HG03175 (cell line): ENCODE data around the gene TRAPPC2L.
"Not testable (repeated sequence)": the region's sequence is repeated elsewhere in the genome, so short reads cannot be mapped to it uniquely, and the experiment has no call there.

Experiments used
- ATAC-seq: cut with Tn5 transposase; IDR thresholded peaks from one replicate; pipeline ENCODE4 v1.9.1; 2021; ENCODE audit warnings: mild to moderate bottlenecking, moderate library complexity; ENCODE audit not compliant: unreplicated experiment

TRAPPC2L gene

DNA sequence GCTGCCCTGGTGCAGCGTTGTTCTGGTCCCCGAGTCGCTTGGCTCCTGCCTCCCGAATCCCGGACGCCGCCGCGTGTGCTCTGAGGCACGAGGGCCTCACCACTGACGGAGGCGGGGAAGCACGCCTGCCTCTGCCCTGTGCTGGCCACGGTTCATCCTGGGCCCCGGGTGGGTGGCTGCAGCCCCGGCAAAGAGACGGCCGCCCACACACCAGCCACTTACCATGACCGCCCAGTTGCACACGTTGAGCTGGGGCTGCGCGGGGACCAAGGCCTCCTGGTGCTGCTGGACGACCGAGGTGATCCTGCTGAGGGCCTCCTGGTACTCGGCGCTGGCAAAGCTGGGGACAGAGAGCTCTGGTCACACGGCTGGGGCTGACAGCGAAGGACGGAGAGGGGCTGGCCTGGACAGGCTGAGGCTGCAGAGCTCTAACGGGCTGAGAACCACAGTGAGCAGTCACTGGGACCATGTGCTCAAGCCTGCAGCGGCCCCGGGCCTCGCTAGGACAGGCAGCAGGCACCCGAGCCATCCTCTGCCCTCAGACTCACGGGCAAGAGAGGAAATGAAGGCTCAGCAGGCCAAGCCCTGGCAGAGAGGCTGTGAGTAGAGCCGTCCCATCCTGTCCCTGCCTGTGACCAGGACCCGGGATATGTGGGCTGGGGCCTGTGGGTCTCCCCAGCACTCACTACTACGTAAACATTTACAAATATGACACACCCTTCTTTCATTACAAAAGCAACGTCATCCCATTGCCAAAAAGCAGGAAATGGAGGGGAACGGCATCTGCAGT is 38.9 kb upstream of the TRAPPC2L start:
- ATAC-seq = no peak

DNA sequence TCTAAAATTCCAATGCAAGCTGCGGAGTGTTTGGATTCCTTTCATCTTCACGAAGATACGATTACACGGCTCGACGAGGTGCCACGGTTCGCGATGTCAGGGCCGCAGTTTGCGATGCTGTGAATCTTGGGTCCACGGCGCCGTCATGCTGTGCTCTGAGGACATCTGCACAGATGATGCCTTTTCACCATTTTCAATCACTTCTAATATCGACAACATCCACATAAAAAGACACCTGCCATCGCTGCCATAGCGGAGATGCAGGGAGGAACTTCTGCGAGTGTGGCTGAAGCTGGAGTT is 38.4 kb upstream of the TRAPPC2L start:
- ATAC-seq = no peak

- no peak for ATAC-seq
These were observed 37.8 kb upstream of the TRAPPC2L start for GRCh38 chr16:88819126-88819525.

GRCh38 chr16:88820385-88821025 is 36.4 kb upstream of the TRAPPC2L start:
- no peak for ATAC-seq

DNA sequence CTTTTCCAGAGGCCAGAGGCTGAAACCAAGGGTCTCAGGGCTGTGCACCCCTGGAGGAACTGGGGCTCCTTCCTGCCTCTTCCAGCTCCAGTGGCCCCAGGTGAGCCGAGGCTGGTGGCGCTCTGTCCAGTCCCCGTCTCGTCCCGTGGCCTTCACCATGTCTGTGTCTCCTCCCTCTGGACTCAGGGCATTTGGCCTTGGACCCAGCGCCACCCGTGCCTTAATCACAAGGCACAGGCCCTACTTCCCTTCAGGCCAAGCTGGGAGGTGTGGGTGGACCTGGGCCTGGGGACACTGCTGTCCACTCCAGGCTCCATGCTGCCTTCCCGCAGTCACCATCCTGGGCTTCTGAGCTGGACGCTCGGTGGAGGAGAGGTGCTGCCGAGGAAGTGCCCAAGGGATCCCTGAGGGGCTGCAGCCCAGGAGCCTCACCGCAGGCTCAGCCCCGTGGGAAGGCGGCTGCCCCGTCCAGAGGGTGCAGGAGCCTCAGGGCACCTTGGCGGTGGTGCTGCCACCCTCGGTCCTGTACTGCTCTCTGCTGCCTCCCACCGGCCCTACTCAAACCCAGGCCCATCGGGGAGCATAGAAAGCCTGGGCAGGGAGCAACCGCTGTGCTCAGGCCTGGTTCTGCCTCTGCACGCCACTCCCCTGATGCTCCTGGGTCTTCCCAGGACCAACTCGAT is 35.6 kb upstream of the TRAPPC2L start:
- no peak for ATAC-seq

- no peak for ATAC-seq
These were observed 34.5 kb upstream of the TRAPPC2L start for GRCh38 chr16:88822281-88823040.

- not testable (repeated sequence) for ATAC-seq
These were observed 33.3 kb upstream of the TRAPPC2L start for GRCh38 chr16:88823646-88824045.

DNA sequence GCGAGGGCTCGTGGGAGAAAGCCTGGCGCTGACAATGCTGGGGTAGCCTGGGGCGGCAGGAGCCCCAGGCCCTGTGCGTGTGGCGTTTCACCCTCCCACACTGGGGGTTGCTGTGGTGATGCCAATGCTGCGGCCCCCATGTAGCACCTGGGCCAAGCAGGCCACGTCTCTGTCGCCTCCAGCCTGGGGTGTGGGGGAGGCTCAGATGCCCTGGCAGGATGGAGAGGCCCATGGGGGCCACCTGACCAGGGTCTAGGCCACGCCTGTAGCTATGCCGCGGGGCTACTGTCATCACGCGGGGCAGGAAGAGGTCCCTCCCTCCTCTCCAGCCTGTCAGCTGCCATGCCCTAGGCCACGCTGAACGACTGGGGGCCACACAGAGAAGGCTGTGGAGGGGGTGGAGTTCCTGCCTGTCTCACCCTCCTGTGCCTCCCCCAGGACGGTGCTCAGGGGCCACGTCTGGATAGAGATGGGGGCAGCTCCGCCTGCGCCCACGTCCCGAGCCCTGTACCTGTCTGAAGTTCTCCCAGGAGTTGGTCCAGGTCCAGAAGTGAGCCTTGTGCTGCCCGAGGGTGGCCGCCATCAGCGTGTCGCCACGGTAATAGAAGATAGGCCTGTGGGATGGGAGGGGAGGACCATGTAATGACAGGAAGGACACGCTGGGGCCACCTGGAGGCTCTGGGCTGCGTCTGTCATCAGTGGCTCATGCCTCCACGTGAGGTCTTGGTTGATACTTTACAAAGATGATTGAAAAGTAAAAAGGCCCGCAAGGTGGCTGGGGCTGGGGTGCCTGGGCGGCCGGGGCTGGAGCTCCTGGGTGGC is 32.5 kb upstream of the TRAPPC2L start:
- no peak for ATAC-seq

DNA sequence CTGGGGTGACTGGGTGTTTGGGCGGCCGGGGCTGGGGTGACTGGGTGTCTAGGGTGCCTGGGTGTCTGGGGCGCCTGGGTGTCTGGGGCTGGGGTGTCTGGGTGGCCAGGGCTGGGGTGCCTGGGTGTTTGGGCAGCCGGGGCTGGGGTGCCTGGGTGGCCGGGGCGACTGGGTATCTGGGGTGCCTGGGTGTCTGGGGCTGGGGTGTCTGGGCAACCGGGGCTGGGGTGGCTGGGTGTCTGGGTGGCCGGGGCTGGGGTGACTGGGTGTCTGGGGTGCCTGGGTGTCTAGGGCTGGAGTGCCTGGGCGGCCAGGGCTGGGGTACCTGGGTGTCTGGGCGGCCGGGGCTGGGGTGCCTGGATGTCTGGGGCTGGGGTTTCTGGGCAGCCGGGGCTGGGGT is 31.8 kb upstream of the TRAPPC2L start:
- ATAC-seq = no peak

DNA sequence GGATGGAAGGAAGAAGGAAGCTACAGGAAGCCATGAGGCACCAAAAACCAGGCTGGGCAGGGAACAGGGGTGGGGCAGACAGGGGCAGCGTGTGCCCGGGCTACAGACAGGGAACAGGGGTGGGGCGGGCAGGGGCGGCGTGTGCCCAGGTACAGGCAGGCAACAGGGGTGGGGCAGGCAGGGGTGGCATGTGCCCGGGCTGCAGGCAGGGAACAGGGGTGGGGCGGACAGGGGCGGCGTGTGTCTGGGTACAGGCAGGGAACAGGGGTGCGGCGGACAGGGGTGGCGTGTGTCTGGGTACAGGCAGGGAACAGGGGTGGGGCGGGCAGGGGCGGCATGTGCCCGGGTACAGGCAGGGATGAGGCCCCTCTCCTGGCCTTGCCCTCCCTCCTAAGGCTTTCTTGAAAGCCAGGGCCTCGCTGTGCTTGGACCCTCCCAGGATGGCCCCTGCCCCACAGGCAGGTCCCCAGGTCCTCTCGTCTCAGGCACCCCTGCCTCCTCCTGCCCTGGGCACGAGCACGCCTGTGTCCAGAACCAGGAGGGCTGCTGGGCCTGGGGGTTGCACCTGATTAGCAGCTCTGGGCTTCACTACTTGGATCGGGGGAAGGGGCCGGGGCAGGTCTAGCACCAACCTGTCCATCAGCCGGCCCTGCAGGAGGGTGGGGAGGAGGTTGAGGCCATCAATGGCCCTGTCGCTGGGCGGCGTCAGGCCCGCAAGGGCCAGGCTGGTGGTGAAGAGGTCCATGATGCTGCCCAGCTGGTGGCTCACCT is 30.7 kb upstream of the TRAPPC2L start:
- ATAC-seq = no peak

DNA sequence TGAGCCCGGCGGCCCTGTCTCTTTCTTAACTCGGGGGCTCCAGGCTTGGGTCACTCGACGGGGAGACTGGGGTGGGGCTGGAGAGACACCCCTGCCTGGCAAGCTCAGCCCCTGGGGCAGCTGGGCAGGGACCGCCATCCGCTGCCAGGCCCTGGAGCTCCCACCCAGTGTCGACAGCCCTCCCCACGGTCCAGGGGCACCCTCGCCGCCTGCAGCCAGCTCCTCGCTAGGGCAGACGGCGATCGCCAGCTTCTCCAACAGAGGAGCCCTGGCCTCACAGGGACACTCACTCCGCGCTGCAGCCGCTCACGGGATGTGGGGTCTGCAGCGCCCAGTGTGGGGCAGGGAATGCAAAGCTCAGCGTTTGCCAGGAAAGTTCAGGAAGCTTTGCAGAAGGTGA is 29.2 kb upstream of the TRAPPC2L start:
- no peak for ATAC-seq

GRCh38 chr16:88828711-88829110 is 28.2 kb upstream of the TRAPPC2L start:
- ATAC-seq = no peak

DNA sequence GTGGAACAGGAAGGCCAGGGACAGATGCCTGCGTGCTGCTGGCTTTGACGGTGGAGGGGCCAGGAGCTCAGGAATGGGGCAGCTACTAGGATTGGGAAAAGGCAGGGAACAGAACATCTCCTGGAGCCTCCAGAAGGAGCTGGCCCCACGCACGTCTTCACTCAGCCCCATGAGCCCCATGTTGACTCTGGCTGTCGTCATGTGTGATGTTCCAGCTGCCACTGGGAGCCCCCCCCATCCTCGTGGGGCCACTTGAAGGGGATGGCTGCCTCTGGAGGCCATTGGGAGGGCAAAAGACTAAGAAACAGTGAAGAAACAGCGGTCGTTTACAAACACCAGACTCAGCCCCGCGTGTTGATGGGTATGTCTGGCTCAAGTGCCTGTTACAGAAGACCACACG is 26.7 kb upstream of the TRAPPC2L start:
- no peak for ATAC-seq

GRCh38 chr16:88830783-88831182 is 26.1 kb upstream of the TRAPPC2L start:
- no peak for ATAC-seq

GRCh38 chr16:88831838-88832237 is 25.1 kb upstream of the TRAPPC2L start:
- ATAC-seq = no peak

DNA sequence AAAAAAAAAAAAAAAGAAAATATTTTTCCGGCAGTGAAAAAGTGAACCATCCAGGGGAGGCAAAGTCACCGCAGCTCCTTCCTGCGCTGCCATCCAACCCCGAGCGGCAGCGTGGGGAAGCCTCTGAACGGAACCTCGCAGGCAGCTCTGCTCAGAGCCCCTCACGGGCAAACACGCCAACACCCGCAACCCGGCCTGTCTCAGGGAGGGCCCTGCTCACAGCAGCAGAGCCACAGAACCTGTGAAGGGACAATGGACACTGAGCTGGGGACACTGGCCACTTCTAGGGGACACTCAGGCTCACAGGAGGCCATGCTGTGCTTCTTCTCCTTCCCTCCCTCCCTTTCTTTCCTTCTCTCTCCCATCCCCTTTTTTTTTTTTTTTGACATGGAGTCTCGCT is 23.8 kb upstream of the TRAPPC2L start:
- ATAC-seq = no peak

DNA sequence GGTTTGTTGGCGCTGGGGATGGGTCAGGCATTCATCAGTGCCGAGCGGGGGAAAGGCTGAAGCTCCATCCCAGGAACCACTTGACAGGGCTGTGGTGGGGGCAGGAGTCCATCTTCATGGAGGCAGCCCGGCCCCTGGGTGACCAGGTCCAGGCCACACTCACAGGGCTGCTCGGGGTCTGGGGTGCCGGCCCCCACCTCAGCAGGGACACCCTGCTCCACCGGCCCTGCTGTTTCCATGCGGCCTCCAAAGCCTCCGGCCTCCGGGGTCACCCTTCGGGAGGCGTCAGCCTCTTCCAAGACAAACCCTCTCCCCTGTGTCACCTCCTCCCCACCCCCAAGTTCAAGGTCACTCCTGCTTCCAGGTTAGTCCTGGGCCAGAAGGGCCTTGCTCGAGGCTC is 22.3 kb upstream of the TRAPPC2L start:
- ATAC-seq = no peak

DNA sequence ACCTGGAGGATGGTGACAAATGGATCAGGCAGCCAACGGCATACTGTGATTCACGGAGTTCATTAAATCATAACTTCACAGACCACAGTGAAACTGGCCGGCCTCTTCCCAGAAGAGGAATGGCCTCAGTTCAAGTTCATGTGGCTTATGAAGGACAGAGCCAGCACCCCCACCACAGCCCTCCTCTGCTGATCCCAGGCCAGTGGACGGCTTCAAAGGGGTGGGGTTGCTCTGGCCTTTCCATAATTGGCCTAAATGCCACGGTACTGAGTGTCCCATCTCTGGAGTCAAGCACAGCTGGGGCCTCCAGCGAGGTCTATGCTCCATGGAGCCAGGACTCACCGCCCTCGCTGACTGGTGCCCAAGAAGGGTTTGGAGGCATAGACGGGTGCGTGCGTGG is 21.5 kb upstream of the TRAPPC2L start:
- ATAC-seq = no peak

DNA sequence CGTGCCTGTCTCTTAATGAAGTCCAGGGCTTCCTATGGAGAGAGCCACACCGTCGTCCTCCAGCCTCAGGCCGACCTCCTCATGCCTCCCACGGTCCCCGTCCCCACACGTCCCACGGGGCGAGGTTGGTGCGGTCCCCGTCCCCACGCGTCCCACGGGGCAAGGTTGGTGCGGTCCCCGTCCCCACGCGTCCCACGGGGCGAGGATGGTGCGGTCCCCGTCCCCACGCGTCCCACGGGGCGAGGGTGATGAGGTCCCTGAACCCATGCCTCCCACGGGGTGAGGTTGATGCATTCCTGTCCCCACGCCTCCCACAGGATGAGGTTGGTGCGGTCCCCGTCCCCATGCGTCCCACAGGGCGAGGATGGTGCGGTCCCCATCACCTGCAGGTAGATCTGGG is 21.1 kb upstream of the TRAPPC2L start:
- ATAC-seq = no peak

GRCh38 chr16:88836791-88837190 is 20.1 kb upstream of the TRAPPC2L start:
- no peak for ATAC-seq
